Cerebellar cortex (tissue), 1 donor: Measurements from ENCODE around the gene PRDM15.

ENCODE experiments used
- DNase-seq: peaks from one replicate; pipeline ENCODE4 v3.0.0-alpha.2; 2015; ENCODE audit warnings: low spot score

The PRDM15 gene

GRCh38 chr21:41885341-41886024 is 6.3 kb upstream of the PRDM15 start:
- DNase-seq, result no peak

GRCh38 chr21:41884501-41885030 is 5.4 kb upstream of the PRDM15 start:
- DNase-seq, result no peak

- DNase-seq, result no peak
Measured at GRCh38 chr21:41883582-41883981, 4.4 kb upstream of the PRDM15 start.

- DNase-seq, result no peak
Measured at GRCh38 chr21:41881051-41881450, 1.9 kb upstream of the PRDM15 start.

GRCh38 chr21:41880153-41880552 is 1.0 kb upstream of the PRDM15 start:
- no peak for DNase-seq

- DNase-seq, result peak; percentile 66
Measured at GRCh38 chr21:41878831-41879189, 334 bp downstream of the PRDM15 start.

GRCh38 chr21:41877901-41878830 is 978 bp downstream of the PRDM15 start:
- DNase-seq, result peak; percentile 61

GRCh38 chr21:41876928-41877652 is 2.1 kb downstream of the PRDM15 start:
- DNase-seq, result no peak

- DNase-seq, result no peak
Measured at GRCh38 chr21:41876396-41876795, 2.7 kb downstream of the PRDM15 start.

- no peak for DNase-seq
Measured at GRCh38 chr21:41875086-41875485, 4.1 kb downstream of the PRDM15 start.

- peak; percentile 60 for DNase-seq
Measured at GRCh38 chr21:41874611-41875010, 4.5 kb downstream of the PRDM15 start.

GRCh38 chr21:41873426-41873825 is 5.7 kb downstream of the PRDM15 start:
- no peak for DNase-seq

GRCh38 chr21:41873005-41873404 is 6.1 kb downstream of the PRDM15 start:
- DNase-seq, result no peak

- DNase-seq, result no peak
Measured at GRCh38 chr21:41871293-41872030, 7.7 kb downstream of the PRDM15 start.

- no peak for DNase-seq
Measured at GRCh38 chr21:41869771-41870170, 9.4 kb downstream of the PRDM15 start.

- no peak for DNase-seq
Measured at GRCh38 chr21:41868062-41868710, 11.0 kb downstream of the PRDM15 start.

- DNase-seq, result no peak
Measured at GRCh38 chr21:41867313-41867712, 11.8 kb downstream of the PRDM15 start.

- no peak for DNase-seq
Measured at GRCh38 chr21:41866274-41866809, 12.8 kb downstream of the PRDM15 start.

GRCh38 chr21:41865002-41865777 is 14.0 kb downstream of the PRDM15 start:
- no peak for DNase-seq
